ENCODE data around the gene NTM.

- TF ChIP-seq POLR2A (IDR thresholded peaks at IDR 0.05; ENCODE audit: low read depth, low read length) = no peak
- TF ChIP-seq POLR2AphosphoS5 (IDR thresholded peaks at IDR 0.05; ENCODE audit: low read depth, low read length) = no peak
- TF ChIP-seq TAF1 (IDR thresholded peaks at IDR 0.05; ENCODE audit: borderline replicate concordance, low read depth, low read length) = no peak
Measured at GRCh38 chr11:132047167-132047566, 676.8 kb downstream of the NTM start.

Measured in GM12892 (cell line).